GM12878 (cell line): ENCODE results near the gene PTGR1. TPM values are rescaled to one million over a fixed set of nuclear protein-coding genes. Genes with fewer than 3 reads are reported as not detected.

Experiments
- BHLHE40 ChIP-seq, 2 experiments: fragments of 450-650 bp in 1 of 2; IDR thresholded peaks; 2 replicates each; pipeline ENCODE4 v1.6.1; 2011 to 2017; ENCODE audit warnings: low read depth in 2 of 2, borderline replicate concordance in 1 of 2, improper control_type of control experiment in 1 of 2, low read length in 1 of 2, mild to moderate bottlenecking in 1 of 2
- CEBPZ ChIP-seq: fragments of 150-350 bp; IDR thresholded peaks from 2 replicates; pipeline ENCODE4 v1.6.1; 2016; ENCODE audit warnings: low read depth, low read length
- CHD1 ChIP-seq: IDR thresholded peaks from 2 replicates; pipeline ENCODE4 v1.6.1; 2012; ENCODE audit warnings: low read depth, low read length, improper control_type of control experiment
- CREB1 ChIP-seq: IDR thresholded peaks from 2 replicates; pipeline ENCODE4 v1.6.1; 2012; ENCODE audit warnings: low read depth, mild to moderate bottlenecking, inconsistent platforms
- E2F8 ChIP-seq: fragments of 450-650 bp; IDR thresholded peaks from 2 replicates; pipeline ENCODE4 v1.6.1; 2018; ENCODE audit warnings: mild to moderate bottlenecking, low read depth, moderate library complexity; ENCODE audit not compliant: partially characterized antibody
- EGR1 ChIP-seq, 2 experiments: IDR thresholded peaks; 1 replicate in 1 of 2; 2 replicates in 1 of 2; pipeline ENCODE4 v1.6.1; 2011 to 2012; ENCODE audit warnings: low read depth in 2 of 2, low read length in 2 of 2, borderline replicate concordance in 1 of 2, mild to moderate bottlenecking in 1 of 2, moderate library complexity in 1 of 2
- ELK1 ChIP-seq: IDR thresholded peaks from 2 replicates; pipeline ENCODE4 v1.6.1; 2012; ENCODE audit warnings: low read depth, low read length, improper control_type of control experiment
- IRF4 ChIP-seq: IDR thresholded peaks from 2 replicates; pipeline ENCODE4 v1.6.1; 2011; ENCODE audit warnings: low read depth, low read length
- NFYA ChIP-seq: IDR thresholded peaks from 2 replicates; pipeline ENCODE4 v1.6.1; 2011; ENCODE audit warnings: low read depth, mild to moderate bottlenecking, low read length, improper control_type of control experiment, borderline replicate concordance
- PAX8 ChIP-seq: fragments of 450-650 bp; IDR thresholded peaks from 2 replicates; pipeline ENCODE4 v1.6.1; 2017; ENCODE audit warnings: mild to moderate bottlenecking, moderate library complexity
- TCF12 ChIP-seq: IDR thresholded peaks from 2 replicates; pipeline ENCODE4 v1.6.1; 2011; ENCODE audit warnings: low read depth, mild to moderate bottlenecking, low read length
- TCF7 ChIP-seq: IDR thresholded peaks from 2 replicates; pipeline ENCODE4 v1.6.1; 2014; ENCODE audit warnings: antibody characterized with exemption, borderline replicate concordance
- ZBTB33 ChIP-seq: fragments of 450-650 bp; IDR thresholded peaks from 2 replicates; pipeline ENCODE4 v1.6.1; 2017; ENCODE audit warnings: mild to moderate bottlenecking
- ZBTB4 ChIP-seq: fragments of 450-650 bp; formaldehyde crosslinking; IDR thresholded peaks from 2 replicates; pipeline ENCODE4 v1.4.0; 2022; ENCODE audit warnings: mild to moderate bottlenecking, moderate library complexity
- ZNF207 ChIP-seq: fragments of 450-650 bp; IDR thresholded peaks from 2 replicates; pipeline ENCODE4 v1.6.1; 2014; ENCODE audit warnings: antibody characterized with exemption, mild to moderate bottlenecking, borderline replicate concordance
- ZNF384 ChIP-seq: IDR thresholded peaks from 2 replicates; pipeline ENCODE4 v1.6.1; 2012; ENCODE audit warnings: low read depth, mild to moderate bottlenecking, low read length, improper control_type of control experiment, borderline replicate concordance
- ZNF622 ChIP-seq: fragments of 450-650 bp; IDR thresholded peaks from 2 replicates; pipeline ENCODE4 v1.6.1; 2017; ENCODE audit warnings: mild to moderate bottlenecking, inconsistent platforms
- polyA plus RNA-seq, 11 experiments: library from polyadenylated mRNA; depleted of rRNA in 4 of 11; unstranded in 6 of 11; stranded (reverse) in 5 of 11; fragments of >200 nt; fragmentation: Nextera tagmentation in 4 of 11; fragmentation: Illumina TruSeq in 1 of 11; extraction: Ambion mirVana in 4 of 11; extraction: Trizol in 1 of 11; gene quantifications; 1 replicate in 1 of 11; 2 replicates in 10 of 11; pipeline versions ENCODE4 v1.2.1 to v1.2.3, GENCODE V29; 2011 to 2016; ENCODE audit warnings: inconsistent platforms in 2 of 11, missing spikeins in 2 of 11, low read depth in 1 of 11
- total RNA-seq, 4 experiments: library from RNA; depleted of rRNA in 3 of 4; stranded (reverse); fragments of >200 nt in 3 of 4; fragmentation: Illumina TruSeq in 1 of 4; extraction: Trizol in 1 of 4; gene quantifications; 2 replicates each; pipeline versions ENCODE4 v1.2.1 to v1.2.3, GENCODE V29; 2013 to 2021

The PTGR1 gene
- total and polyA plus RNA-seq, 10 of the 15 experiments (the other 5 are each of a cell fraction or from before 2014, with no cell fraction given), result 0.12 to 6.3 (median 2.8) TPM

- TF ChIP-seq E2F8 (no peak), ZBTB4 (CRISPR knock-in tag) (no peak), CREB1 (no peak), ELK1 (0 out of 2 replicates have a peak, but pooled peaks have one; percentile 31), PAX8 (no peak), IRF4 (peak; percentile 71; the same call in 1 of the 2 replicates), ZNF622 (no peak), BHLHE40 (IDR thresholded peaks at IDR 0.05; ENCODE audit: borderline replicate concordance in 1 of 2, low read depth in 2 of 2, low read length in 1 of 2) (no peak), TCF7 (peak; percentile 26; the same call in 1 of the 2 replicates), NFYA (no peak), ZNF207 (no peak; the same call in 1 of the 2 replicates), CEBPZ (no peak), TCF12 (peak; percentile 91), CHD1 (no peak), ZNF384 (no peak), EGR1 (IDR thresholded peaks at IDR 0.05; ENCODE audit: borderline replicate concordance in 1 of 2, low read depth in 2 of 2, low read length in 2 of 2) (no peak), ZBTB33 (no peak)
These were observed 31.4 kb upstream of the PTGR1 start (continued) for GRCh38 chr9:111630964-111631213.
